Sigmoid colon (tissue), 4 donors: ENCODE data around the gene IMMP2L.

Experiments
- POLR2A ChIP-seq, 2 donors: fragments of 450-650 bp; IDR thresholded peaks; one replicate each; pipeline ENCODE4 v1.6.1; 2016; ENCODE audit warnings: antibody characterized with exemption in 2 of 2, mild to moderate bottlenecking in 2 of 2, moderate library complexity in 2 of 2
- POLR2AphosphoS5 ChIP-seq, 4 donors: sonication (generic); formaldehyde crosslinking; IDR thresholded peaks; one replicate each; pipeline ENCODE4 v1.6.1; 2017; ENCODE audit warnings: antibody characterized with exemption in 4 of 4
- TF ChIP-seq, protein P1 (sequence below), 4 experiments: fragments of 450-650 bp in 3 of 4; fragments of 200-600 bp in 1 of 4; IDR thresholded peaks; one replicate each; pipeline ENCODE4 v1.5.1; 2016 to 2019; ENCODE audit warnings: antibody characterized with exemption in 4 of 4, mild to moderate bottlenecking in 3 of 4, moderate library complexity in 2 of 4

DNA sequence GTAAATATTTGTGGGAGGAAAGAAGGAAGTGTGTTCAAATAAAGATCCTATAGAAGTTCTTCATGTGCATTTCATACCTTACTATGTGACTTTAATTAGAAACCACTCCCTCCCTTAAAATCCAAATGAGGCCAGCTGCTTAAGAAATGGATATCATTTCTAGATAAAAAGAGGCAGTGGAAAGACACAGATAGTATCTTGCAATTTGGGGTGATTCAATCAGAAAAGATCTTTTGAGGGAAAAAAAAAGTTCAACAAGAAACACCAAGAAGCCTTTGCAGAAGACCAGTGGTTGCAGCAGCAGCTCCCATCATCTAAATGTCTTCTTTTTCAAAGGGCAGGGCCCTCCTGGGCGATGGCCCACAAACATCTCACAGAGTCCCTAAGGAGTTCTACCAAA is 271.3 kb downstream of the IMMP2L start:
- TF ChIP-seq, protein P1, sequence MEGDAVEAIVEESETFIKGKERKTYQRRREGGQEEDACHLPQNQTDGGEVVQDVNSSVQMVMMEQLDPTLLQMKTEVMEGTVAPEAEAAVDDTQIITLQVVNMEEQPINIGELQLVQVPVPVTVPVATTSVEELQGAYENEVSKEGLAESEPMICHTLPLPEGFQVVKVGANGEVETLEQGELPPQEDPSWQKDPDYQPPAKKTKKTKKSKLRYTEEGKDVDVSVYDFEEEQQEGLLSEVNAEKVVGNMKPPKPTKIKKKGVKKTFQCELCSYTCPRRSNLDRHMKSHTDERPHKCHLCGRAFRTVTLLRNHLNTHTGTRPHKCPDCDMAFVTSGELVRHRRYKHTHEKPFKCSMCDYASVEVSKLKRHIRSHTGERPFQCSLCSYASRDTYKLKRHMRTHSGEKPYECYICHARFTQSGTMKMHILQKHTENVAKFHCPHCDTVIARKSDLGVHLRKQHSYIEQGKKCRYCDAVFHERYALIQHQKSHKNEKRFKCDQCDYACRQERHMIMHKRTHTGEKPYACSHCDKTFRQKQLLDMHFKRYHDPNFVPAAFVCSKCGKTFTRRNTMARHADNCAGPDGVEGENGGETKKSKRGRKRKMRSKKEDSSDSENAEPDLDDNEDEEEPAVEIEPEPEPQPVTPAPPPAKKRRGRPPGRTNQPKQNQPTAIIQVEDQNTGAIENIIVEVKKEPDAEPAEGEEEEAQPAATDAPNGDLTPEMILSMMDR (IDR thresholded peaks at IDR 0.05) = no peak
- TF ChIP-seq POLR2A (IDR thresholded peaks at IDR 0.05) (no peak), POLR2AphosphoS5 (IDR thresholded peaks at IDR 0.05) (no peak)
